HG02610 (cell line): ENCODE measurements around the gene CFHR2.
"Not testable (repeated sequence)": the region's sequence is repeated elsewhere in the genome, so short reads cannot be mapped to it uniquely, and the experiment has no call there.

Experiments used
- ATAC-seq: cut with Tn5 transposase; IDR thresholded peaks from one replicate; pipeline ENCODE4 v1.9.1; 2021; ENCODE audit warnings: mild to moderate bottlenecking, moderate library complexity; ENCODE audit not compliant: unreplicated experiment

CFHR2 gene

GRCh38 chr1:196943568-196943967, at the start of gene CFHR2:
TSS of gene CFHR2 (plus strand) at chr1:196943738. CDS start at chr1:196943881, 143 bp downstream.
- not testable (repeated sequence) for ATAC-seq

DNA sequence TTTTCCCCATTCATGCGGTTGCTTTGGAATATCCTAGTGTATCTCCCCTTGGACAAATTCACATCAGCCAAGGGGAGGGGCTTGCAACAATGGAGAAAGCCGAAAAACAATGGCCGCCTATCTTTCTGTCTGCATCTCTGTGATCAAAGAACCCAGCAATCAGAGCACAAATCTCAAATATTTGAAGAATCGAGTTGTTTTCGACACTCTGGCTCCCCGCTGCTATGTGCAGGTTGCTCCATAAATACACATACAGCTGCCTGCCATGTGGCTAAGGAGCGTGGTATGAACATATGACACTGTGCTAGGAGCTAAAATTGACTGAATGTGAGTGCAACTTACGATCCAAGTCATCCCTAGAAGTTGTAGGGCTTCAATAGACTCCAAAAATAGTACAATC, 47.2 kb upstream of the CFHR2 start:
- no peak for ATAC-seq

DNA sequence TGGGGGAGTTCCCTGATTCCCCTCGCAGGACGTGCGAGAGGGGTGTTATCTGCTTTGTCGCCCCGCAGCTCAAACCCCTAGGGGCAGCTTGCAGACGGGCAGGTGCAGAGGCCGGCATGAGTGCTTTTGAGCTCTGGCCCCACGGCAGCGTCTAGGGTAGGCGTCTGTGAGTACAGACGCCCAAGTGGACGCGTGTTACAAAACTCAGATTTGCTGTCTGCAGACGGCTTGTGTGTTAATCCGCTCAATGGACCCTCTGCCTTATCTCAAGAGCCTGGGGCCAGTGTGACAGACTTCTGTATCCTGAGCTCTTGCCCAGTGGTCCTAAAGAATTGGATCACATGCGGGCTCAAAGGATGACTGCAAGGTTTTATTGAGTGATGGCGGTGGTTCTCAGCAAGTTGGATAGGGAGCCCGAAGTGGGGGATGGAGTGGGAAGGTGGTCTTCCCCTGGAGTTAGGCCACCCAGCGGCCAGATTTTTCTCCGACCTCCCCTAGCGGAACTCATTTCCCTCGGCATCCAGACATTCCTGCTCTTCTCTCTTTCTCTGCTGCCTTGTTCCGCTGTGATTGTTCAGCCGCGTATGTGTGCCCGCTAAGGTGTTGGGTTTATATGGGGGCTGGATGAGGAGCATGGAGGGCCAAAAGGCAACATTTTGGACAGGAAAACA, 46.2 kb upstream of the CFHR2 start:
- no peak for ATAC-seq

GRCh38 chr1:196902344-196902743, 41.2 kb upstream of the CFHR2 start:
- no peak for ATAC-seq

- ATAC-seq, result no peak
Observed at GRCh38 chr1:196910215-196910614, 33.3 kb upstream of the CFHR2 start.

GRCh38 chr1:196912283-196912682, 31.3 kb upstream of the CFHR2 start:
- ATAC-seq, result not testable (repeated sequence)

DNA sequence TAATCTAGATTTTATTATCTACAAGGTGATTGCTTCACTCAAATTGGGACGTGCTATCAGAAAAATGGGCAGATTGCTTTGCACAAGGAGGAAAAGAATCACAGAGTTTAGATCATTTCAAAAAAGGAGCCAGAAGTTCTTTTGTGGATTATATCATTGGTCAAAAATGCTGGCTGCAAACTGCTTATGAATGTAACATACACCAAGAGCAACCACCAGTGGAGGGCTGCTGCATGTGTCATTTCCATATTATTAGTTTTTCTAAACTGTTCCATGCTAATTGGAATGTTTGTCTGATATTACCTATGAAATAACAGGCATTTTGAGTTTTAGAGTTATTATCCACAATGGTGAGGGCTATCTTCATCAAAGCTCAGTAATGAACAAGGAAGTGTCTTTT, 16.7 kb upstream of the CFHR2 start:
- not testable (repeated sequence) for ATAC-seq

- not testable (repeated sequence) for ATAC-seq
Observed at GRCh38 chr1:196932853-196933252, 10.7 kb upstream of the CFHR2 start.

DNA sequence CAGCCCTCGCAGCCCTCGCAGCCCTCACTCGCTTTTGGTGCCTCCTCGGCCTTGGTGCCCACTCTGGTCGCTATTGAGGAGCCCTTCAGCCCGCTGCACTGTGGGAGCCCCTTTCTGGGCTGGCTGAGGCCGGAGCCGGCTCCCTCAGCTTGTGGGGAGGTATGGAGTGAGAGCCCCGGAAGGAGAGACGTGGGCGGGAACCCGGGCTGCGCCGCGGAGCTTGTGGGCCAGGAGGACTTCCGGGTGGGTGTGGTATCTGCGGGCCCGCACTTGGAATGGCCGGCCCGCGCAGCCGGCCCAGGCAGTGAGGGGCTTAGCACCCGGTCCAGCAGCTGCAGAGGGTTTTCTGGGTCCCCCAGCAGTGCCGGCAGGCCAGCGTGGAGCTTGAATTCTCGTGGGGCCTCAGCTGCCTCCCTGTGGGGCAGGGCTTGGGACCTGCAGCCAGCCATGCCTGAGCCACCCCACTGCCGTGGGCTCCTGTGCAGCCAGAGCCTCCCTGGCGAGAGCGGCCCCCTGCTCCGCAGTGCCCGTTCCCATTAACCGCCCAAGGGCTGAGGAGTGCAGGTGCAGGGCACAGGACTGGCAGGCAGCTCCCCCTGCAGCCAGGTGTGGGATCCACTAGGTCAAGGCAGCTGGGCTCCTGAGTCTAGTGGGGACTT, 9.9 kb upstream of the CFHR2 start:
- no peak for ATAC-seq

- ATAC-seq, result not testable (repeated sequence)
Observed at GRCh38 chr1:196941474-196941873, 2.1 kb upstream of the CFHR2 start.

- peak; percentile 94 for ATAC-seq
Observed at GRCh38 chr1:196951711-196952394, 8.3 kb downstream of the CFHR2 start.

DNA sequence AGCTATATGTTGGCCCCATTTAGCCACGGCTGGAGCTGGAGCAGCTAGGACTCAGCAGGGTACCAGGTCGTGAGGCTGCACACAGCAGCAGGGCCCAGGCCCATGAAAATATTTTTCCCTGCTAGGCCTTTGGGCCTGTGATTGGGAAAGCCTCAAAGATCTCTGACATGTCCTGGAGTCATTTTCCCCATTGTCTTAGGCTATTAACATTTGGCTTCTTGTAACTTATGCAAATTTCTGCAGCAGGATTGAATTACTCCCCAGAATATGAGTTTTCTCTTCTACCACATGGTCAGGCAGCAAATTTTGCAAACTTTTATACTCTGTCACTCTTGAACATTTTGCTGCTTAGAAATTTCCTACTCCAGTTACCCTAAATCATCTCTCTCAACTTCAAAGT, 11.2 kb downstream of the CFHR2 start:
- no peak for ATAC-seq

GRCh38 chr1:196955926-196956325, 12.4 kb downstream of the CFHR2 start:
- ATAC-seq, result no peak

DNA sequence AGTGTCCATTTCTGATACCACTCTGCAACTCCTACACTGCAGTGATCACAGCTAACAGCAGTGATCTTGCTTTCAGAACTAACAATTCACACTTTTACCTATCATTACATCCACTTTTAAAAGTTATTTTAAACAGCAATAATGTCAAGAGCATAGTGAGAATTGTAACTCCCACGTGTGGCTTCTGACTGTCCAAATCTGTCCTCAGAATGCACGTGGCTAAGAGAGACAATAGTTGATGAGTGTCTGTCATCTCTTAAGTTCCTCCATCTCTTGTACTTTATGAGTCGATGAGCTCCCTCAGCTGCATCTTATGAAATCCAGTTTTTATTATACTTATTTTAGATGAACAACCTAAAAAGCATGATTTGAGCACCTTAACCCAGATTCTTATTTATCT, 17.3 kb downstream of the CFHR2 start:
- ATAC-seq, result peak; percentile 71

GRCh38 chr1:196970182-196970581, 26.6 kb downstream of the CFHR2 start:
- ATAC-seq, result no peak

DNA sequence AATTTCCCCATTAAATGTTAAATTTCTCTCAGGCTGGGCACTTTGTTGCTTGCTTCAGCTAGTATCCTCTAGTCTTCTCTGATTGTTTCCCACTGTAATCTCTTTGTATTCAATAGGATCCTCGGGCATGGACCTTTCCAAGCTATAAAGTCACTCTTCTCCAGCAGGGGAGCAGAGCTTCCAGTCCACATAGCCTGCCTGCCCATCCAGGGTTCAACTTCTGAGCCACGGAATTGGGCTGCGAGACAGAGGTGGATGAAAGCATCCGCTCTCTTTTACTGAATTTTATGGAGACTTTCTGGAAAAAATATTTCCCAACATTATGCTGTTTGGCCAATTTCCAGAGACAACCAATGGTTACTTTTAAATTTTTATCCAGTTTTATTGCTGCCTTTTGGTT, 32.7 kb downstream of the CFHR2 start:
- ATAC-seq, result no peak

DNA sequence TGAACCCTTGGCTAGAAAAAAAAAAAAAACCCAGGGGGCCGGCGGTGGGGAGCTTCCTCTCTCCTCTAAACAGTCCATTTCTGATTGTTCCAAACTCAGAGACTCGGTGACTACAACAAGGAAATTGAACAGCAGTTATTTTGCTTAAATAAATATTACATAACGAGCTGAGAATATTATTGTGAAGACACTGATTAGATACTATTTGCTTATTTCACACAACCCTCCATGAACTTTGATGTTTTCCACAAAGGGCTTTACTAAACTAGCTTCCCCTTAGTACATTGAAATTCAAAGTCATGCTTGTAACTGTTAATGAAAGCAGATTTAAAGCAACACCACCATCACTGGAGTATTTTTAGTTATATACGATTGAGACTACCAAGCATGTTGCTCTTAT, 33.7 kb downstream of the CFHR2 start, which contains the start of gene CFHR5:
Gene CFHR5, plus strand, starts transcription at position 279 of the 400 bp plus-strand sequence. Its CDS starts 109 bp downstream, at position 388.
- no peak for ATAC-seq

DNA sequence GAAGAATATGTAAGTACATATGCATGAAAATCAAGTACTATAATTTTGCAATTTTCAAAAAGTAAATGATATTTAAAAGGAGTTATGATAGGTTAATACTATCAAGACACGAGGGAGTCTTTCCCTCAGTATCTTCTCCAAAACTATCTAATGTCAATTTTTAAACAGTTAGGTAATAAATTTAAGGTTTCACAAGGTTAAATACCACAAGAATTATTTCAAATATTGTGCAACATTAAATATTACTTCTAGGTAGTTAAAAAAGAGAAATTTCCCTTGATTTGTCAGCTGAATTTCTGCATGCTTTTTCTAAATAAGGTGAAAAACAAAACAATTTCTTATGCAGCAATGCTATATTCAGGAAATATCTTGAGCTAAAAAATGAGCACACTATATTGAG, 37.3 kb downstream of the CFHR2 start:
- no peak for ATAC-seq

- not testable (repeated sequence) for ATAC-seq
Observed at GRCh38 chr1:196982247-196982646, 38.7 kb downstream of the CFHR2 start.

DNA sequence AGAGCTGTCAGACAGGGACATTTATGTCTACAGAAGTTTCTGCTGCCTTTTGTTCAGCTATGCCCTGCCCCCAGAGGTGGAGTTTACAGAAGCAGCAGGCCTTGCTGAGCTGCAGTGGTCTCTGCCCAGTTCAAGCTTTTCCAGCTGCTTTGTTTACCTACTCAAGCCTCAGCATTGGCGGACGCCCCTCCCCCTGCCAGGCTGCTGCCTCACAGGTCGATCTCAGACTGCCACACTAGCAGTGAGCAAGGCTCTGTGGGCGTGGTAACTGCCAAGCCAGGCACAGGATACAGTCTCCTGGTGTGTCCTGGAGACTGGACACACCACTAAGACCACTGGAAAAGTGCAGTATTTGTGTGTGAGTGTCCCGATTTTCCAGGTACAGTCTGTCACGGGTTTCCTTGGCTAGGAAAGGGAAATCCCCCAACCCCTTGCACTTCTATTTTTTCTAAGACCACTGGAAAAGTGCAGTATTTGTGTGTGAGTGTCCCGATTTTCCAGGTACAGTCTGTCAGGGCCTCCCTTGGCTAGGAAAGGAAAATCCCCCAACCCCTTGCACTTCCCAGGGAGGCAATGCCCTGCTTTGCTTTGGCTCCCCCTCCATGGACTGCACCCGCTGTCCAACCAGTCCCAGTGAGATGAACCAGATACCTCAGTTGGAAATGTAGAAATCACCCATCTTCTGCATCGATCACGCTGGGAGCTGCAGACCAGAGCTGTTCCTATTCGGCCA, 48.5 kb downstream of the CFHR2 start:
- not testable (repeated sequence) for ATAC-seq

GRCh38 chr1:196993916-196994315, 50.4 kb downstream of the CFHR2 start:
- no peak for ATAC-seq
